GM19351 (cell line): ENCODE results near the gene FBXO17.
"Not testable (repeated sequence)": the region's sequence is repeated elsewhere in the genome, so short reads cannot be mapped to it uniquely, and the experiment has no call there.

Source experiments
- ATAC-seq: cut with Tn5 transposase; IDR thresholded peaks from one replicate; pipeline ENCODE4 v1.9.1; 2021; ENCODE audit warnings: mild to moderate bottlenecking, moderate library complexity; ENCODE audit not compliant: unreplicated experiment

Gene FBXO17

GRCh38 chr19:38945562-38946228 lies 29.8 kb downstream of the FBXO17 start:
- ATAC-seq: no peak

GRCh38 chr19:38944981-38945506 lies 30.5 kb downstream of the FBXO17 start:
- no peak for ATAC-seq

GRCh38 chr19:38942471-38943181 lies 32.9 kb downstream of the FBXO17 start:
- no peak for ATAC-seq

GRCh38 chr19:38941979-38942378 lies 33.6 kb downstream of the FBXO17 start:
- ATAC-seq: no peak

- ATAC-seq: not testable (repeated sequence)
Measured at GRCh38 chr19:38941466-38941865, 34.1 kb downstream of the FBXO17 start.

GRCh38 chr19:38939957-38940356 lies 35.6 kb downstream of the FBXO17 start:
- ATAC-seq: no peak

- ATAC-seq: no peak
Measured at GRCh38 chr19:38933544-38933943, 42.0 kb downstream of the FBXO17 start.

GRCh38 chr19:38932425-38933179 lies 42.9 kb downstream of the FBXO17 start:
- no peak for ATAC-seq

GRCh38 chr19:38931521-38931793 lies 44.1 kb downstream of the FBXO17 start:
- ATAC-seq: no peak

GRCh38 chr19:38930776-38931520 lies 44.6 kb downstream of the FBXO17 start, which contains the start of gene MRPS12:
MRPS12 (plus strand) TSS chr19:38930944; CDS start chr19:38931295, 351 bp downstream.
- peak; percentile 92 for ATAC-seq

- peak; percentile 53 for ATAC-seq
Measured at GRCh38 chr19:38929929-38930775, 45.4 kb downstream of the FBXO17 start, which contains the start of gene SARS2. SARS2 (minus strand) TSS chr19:38930763; CDS start chr19:38930736, 27 bp downstream.

- ATAC-seq: no peak
Measured at GRCh38 chr19:38928391-38929001, 47.0 kb downstream of the FBXO17 start.

GRCh38 chr19:38924388-38924787 lies 51.2 kb downstream of the FBXO17 start:
- ATAC-seq: no peak

- no peak for ATAC-seq
Measured at GRCh38 chr19:38922482-38922881, 53.1 kb downstream of the FBXO17 start.

GRCh38 chr19:38921420-38922274 lies 53.9 kb downstream of the FBXO17 start:
- ATAC-seq: no peak

GRCh38 chr19:38920602-38921419 lies 54.7 kb downstream of the FBXO17 start:
- ATAC-seq: no peak

- no peak for ATAC-seq
Measured at GRCh38 chr19:38919837-38920601, 55.5 kb downstream of the FBXO17 start.
